HepG2 (cell line): ENCODE measurements around the gene ARHGDIG. TPM values are rescaled to one million over a fixed set of nuclear protein-coding genes. Genes with fewer than 3 reads are reported as not detected.

Experiments
- ATAC-seq: fragments of 200-7000 bp; cut with Tn5 transposase; 3 replicates; pipeline ENCODE4 v1.9.1; 2020; ENCODE audit warnings: mild to moderate bottlenecking, moderate library complexity
- BruUV-seq: library from RNA; stranded (reverse); fragments of 400-500 nt; replicated peaks from 2 replicates; lab custom pipeline; 2021; lab: Mats Ljungman, UMichigan
- CTCF ChIA-PET: fragments of 300-600 bp; formaldehyde crosslinking; extraction: SDS; loops from one replicate; lab custom pipeline; 2021; ENCODE audit warnings: low total read pairs, inconsistent platforms, low intra/inter-chr PET ratio; lab: Yijun Ruan, JAX
- POLR2A ChIA-PET: fragments of 350-600 bp; sonication (Branson Sonifier 250); formaldehyde crosslinking; loops from one replicate; lab custom pipeline; 2020; ENCODE audit warnings: antibody characterized with exemption, inconsistent platforms; lab: Yijun Ruan, JAX
- DNase-seq: peaks from one replicate; pipeline ENCODE4 v3.0.0-alpha.2; 2015; ENCODE audit warnings: low spot score
- FAIRE-seq: peaks from 3 replicates; lab custom pipeline; 2011; peaks lifted over from hg19 to GRCh38; lab: Jason Lieb, UNC
- H2AFZ ChIP-seq: one replicate; pipeline ENCODE4 v1.6.1; 2011; ENCODE audit warnings: low read length, inconsistent platforms
- H3K27ac ChIP-seq: fragments of 300-600 bp; 3 replicates; pipeline ENCODE4 v1.8.0; 2011; ENCODE audit warnings: mixed run types, mild to moderate bottlenecking, mixed read lengths, low read length, inconsistent platforms; ENCODE audit not compliant: insufficient read depth; ENCODE audit errors: extremely low read length
- H3K27me3 ChIP-seq, 2 experiments: fragments of 200-600 bp in 1 of 2; 2 replicates in 1 of 2; 3 replicates in 1 of 2; pipeline versions ENCODE4 v1.6.0 to v1.8.0; 2011; ENCODE audit warnings: low read length in 2 of 2, mild to moderate bottlenecking in 2 of 2, moderate library complexity in 2 of 2, inconsistent platforms in 1 of 2; ENCODE audit not compliant: insufficient read depth in 2 of 2, control insufficient read depth in 1 of 2
- H3K36me3 ChIP-seq, 2 experiments: fragments of 200-600 bp in 1 of 2; replicated peaks in 1 of 2; 2 replicates in 1 of 2; 3 replicates in 1 of 2; pipeline versions ENCODE4 v1.5.1 to v1.8.0; 2011; ENCODE audit warnings: low read length in 2 of 2, inconsistent platforms in 1 of 2; ENCODE audit not compliant: insufficient read depth in 2 of 2, control insufficient read depth in 1 of 2
- H3K4me1 ChIP-seq: 2 replicates; pipeline ENCODE4 v1.5.1; 2012; ENCODE audit warnings: low read length, inconsistent platforms; ENCODE audit not compliant: insufficient read depth
- H3K4me2 ChIP-seq: 2 replicates; pipeline ENCODE4 v1.6.0; 2011; ENCODE audit warnings: low read depth, low read length, inconsistent platforms
- H3K4me3 ChIP-seq, 3 experiments: fragments of 200-600 bp in 1 of 3; sonication (generic), shearing (Covaris generic) in 1 of 3; replicated peaks in 1 of 3; 2 replicates each; pipeline ENCODE4 v1.5.1; 2011 to 2016; ENCODE audit warnings: low read length in 3 of 3, inconsistent platforms in 2 of 3, low read depth in 2 of 3, mild to moderate bottlenecking in 2 of 3, control low read depth in 1 of 3, mixed read lengths in 1 of 3; ENCODE audit not compliant: insufficient read depth in 1 of 3
- H3K79me2 ChIP-seq: one replicate; pipeline ENCODE4 v1.6.1; 2011; ENCODE audit warnings: low read length, inconsistent platforms; ENCODE audit not compliant: insufficient read depth
- H3K9ac ChIP-seq: 2 replicates; pipeline ENCODE4 v1.6.0; 2011; ENCODE audit warnings: mild to moderate bottlenecking, low read depth, low read length, inconsistent platforms; ENCODE audit not compliant: insufficient read depth
- H3K9me3 ChIP-seq: 2 replicates; pipeline ENCODE4 v1.5.1; 2012; ENCODE audit warnings: mild to moderate bottlenecking, low read length
- H4K20me1 ChIP-seq: 2 replicates; pipeline ENCODE4 v1.6.0; 2011; ENCODE audit warnings: inconsistent platforms, mild to moderate bottlenecking, low read length, moderate library complexity; ENCODE audit not compliant: insufficient read depth
- ERF ChIP-seq: IDR thresholded peaks from 2 replicates; pipeline ENCODE4 v1.6.1; 2018; ENCODE audit warnings: missing biosample characterization, missing genetic modification reagents
- KAT7 ChIP-seq: IDR thresholded peaks from 2 replicates; pipeline ENCODE4 v1.6.1; 2018; ENCODE audit warnings: borderline replicate concordance, missing compliant biosample characterization
- NFRKB ChIP-seq: fragments of 450-650 bp; IDR thresholded peaks from 2 replicates; pipeline ENCODE4 v1.6.1; 2017
- SMAD1 ChIP-seq: sonication (generic); formaldehyde crosslinking; IDR thresholded peaks from 2 replicates; pipeline ENCODE4 v1.4.0; 2020; ENCODE audit warnings: missing genetic modification reagents, low read depth, mild to moderate bottlenecking, borderline replicate concordance
- ZEB1 ChIP-seq: IDR thresholded peaks from 2 replicates; pipeline ENCODE4 v1.6.1; 2012; ENCODE audit warnings: mild to moderate bottlenecking, low read depth, inconsistent platforms; ENCODE audit not compliant: insufficient replicate concordance
- ZFP1 ChIP-seq: IDR thresholded peaks from 2 replicates; pipeline ENCODE4 v1.6.1; 2016
- ZFY ChIP-seq: sonication (generic); formaldehyde crosslinking; IDR thresholded peaks from 2 replicates; pipeline ENCODE4 v1.4.0; 2020; ENCODE audit warnings: missing genetic modification reagents
- ZNF431 ChIP-seq: sonication (generic); formaldehyde crosslinking; IDR thresholded peaks from 2 replicates; pipeline ENCODE4 v1.9.0; 2022; ENCODE audit warnings: missing genetic modification reagents, low read depth, mild to moderate bottlenecking, borderline replicate concordance
- WGBS: methylation state at CpG from one replicate; pipeline ENCODE4 v1.1.6; 2017; ENCODE audit warnings: low lambda C conversion rate; 5-methylcytosine and 5-hydroxymethylcytosine counted together
- in situ Hi-C: cut with HindIII; loops from 2 replicates; pipeline ENCODE4 v1.10.0; 2017; ENCODE audit warnings: low pct_unique_long_range_greater_than_20kb; ENCODE audit not compliant: extremely low pct_ligation_motif_present
- intact Hi-C: fragments of 100-400 bp; cut with micrococcal nuclease; formaldehyde crosslinking; loops from one replicate; pipeline ENCODE4 v1.10.0; 2022; ENCODE audit not compliant: unreplicated experiment
- polyA plus RNA-seq, 8 experiments: library from polyadenylated mRNA; depleted of rRNA in 3 of 8; stranded (reverse) in 7 of 8; unstranded in 1 of 8; fragments of >200 nt; fragmentation: Illumina TruSeq in 4 of 8; extraction: Trizol in 4 of 8; gene quantifications; 2 replicates each; pipeline versions ENCODE4 v1.2.1 to v1.2.3, GENCODE V29; 2011 to 2016; ENCODE audit warnings: low read depth in 4 of 8, missing spikeins in 1 of 8, mixed read lengths in 1 of 8; ENCODE audit not compliant: insufficient read depth in 1 of 8
- total RNA-seq, 5 experiments: library from RNA; depleted of rRNA; stranded (reverse); fragments of >200 nt; fragmentation: Illumina TruSeq; extraction: Trizol; gene quantifications; 2 replicates each; pipeline ENCODE4 v1.2.3, GENCODE V29; 2016; ENCODE audit warnings: low read depth in 1 of 5
- TF ChIP-seq, protein P1 (sequence below): sonication (generic); formaldehyde crosslinking; IDR thresholded peaks from 2 replicates; pipeline ENCODE4 v1.5.1; 2020; ENCODE audit warnings: mild to moderate bottlenecking, missing genetic modification reagents, borderline replicate concordance
- TF ChIP-seq, protein P2 (sequence below): sonication (generic); formaldehyde crosslinking; IDR thresholded peaks from 2 replicates; pipeline ENCODE4 v1.5.0; 2020; ENCODE audit warnings: missing genetic modification reagents
- TF ChIP-seq, protein P3 (sequence below): sonication (generic); formaldehyde crosslinking; IDR thresholded peaks from 2 replicates; pipeline ENCODE4 v1.4.0; 2020; ENCODE audit warnings: mild to moderate bottlenecking, missing genetic modification reagents

ARHGDIG gene
- total and polyA plus RNA-seq, 2 of the 13 experiments (the other 11 are each of a cell fraction or from before 2014, with no cell fraction given), result 0.24 to 0.48 TPM

GRCh38 chr16:275041-275641 lies 5.2 kb upstream of the ARHGDIG start (continued):
- TF ChIP-seq, protein P1, sequence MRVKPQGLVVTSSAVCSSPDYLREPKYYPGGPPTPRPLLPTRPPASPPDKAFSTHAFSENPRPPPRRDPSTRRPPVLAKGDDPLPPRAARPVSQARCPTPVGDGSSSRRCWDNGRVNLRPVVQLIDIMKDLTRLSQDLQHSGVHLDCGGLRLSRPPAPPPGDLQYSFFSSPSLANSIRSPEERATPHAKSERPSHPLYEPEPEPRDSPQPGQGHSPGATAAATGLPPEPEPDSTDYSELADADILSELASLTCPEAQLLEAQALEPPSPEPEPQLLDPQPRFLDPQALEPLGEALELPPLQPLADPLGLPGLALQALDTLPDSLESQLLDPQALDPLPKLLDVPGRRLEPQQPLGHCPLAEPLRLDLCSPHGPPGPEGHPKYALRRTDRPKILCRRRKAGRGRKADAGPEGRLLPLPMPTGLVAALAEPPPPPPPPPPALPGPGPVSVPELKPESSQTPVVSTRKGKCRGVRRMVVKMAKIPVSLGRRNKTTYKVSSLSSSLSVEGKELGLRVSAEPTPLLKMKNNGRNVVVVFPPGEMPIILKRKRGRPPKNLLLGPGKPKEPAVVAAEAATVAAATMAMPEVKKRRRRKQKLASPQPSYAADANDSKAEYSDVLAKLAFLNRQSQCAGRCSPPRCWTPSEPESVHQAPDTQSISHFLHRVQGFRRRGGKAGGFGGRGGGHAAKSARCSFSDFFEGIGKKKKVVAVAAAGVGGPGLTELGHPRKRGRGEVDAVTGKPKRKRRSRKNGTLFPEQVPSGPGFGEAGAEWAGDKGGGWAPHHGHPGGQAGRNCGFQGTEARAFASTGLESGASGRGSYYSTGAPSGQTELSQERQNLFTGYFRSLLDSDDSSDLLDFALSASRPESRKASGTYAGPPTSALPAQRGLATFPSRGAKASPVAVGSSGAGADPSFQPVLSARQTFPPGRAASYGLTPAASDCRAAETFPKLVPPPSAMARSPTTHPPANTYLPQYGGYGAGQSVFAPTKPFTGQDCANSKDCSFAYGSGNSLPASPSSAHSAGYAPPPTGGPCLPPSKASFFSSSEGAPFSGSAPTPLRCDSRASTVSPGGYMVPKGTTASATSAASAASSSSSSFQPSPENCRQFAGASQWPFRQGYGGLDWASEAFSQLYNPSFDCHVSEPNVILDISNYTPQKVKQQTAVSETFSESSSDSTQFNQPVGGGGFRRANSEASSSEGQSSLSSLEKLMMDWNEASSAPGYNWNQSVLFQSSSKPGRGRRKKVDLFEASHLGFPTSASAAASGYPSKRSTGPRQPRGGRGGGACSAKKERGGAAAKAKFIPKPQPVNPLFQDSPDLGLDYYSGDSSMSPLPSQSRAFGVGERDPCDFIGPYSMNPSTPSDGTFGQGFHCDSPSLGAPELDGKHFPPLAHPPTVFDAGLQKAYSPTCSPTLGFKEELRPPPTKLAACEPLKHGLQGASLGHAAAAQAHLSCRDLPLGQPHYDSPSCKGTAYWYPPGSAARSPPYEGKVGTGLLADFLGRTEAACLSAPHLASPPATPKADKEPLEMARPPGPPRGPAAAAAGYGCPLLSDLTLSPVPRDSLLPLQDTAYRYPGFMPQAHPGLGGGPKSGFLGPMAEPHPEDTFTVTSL (CRISPR knock-in tag), result no peak
- no peak for TF ChIP-seq SMAD1 (CRISPR knock-in tag)
- peak; percentile 33; the same call in 1 of the 2 replicates for TF ChIP-seq ZFY (CRISPR knock-in tag)
- TF ChIP-seq KAT7 (CRISPR knock-in tag), result no peak
- no peak for TF ChIP-seq ERF (CRISPR knock-in tag)

GRCh38 chr16:275786-276232 lies 4.6 kb upstream of the ARHGDIG start, which contains the start of gene RGS11:
Gene RGS11, minus strand, starts transcription at chr16:275944. Its CDS starts 33 bp downstream, at chr16:275911.
- Histone ChIP-seq H3K27ac (no peak within 1 kb of the TSS), H3K36me3 (no peaks in the 10 kb centered on the region), H3K9me3 (no peaks in the 10 kb centered on the region), H3K4me2 (peak within 1 kb of the TSS; percentile 55), H3K79me2 (no peaks in the 10 kb centered on the region), H4K20me1 (no peaks in the 10 kb centered on the region), H3K9ac (no peak within 1 kb of the TSS), H3K27me3 (peaks cover 12 to 70% of the 10 kb centered on the region in 2 experiments), H3K4me1 (peaks cover 24% of the 10 kb centered on the region), H2AFZ (no peak within 1 kb of the TSS), H3K4me3 (peak within 1 kb of the TSS in 2 of 3 experiments; percentile 42 to 59; a peak in 3 of 6 replicates)
- no peak for DNase-seq
- no peak for FAIRE-seq
- POLR2A ChIA-PET, result interaction anchor here (0.6 kb wide), 1 partner anchor 77 kb away, joined by 3 read pairs; the partner anchor contains the start of gene AXIN1
- CTCF ChIA-PET, result no interaction called here
- no peak for ATAC-seq
- no TSS peak for BruUV-seq
- in situ Hi-C loops (no loop called here), intact Hi-C loops (no loop called here)
- WGBS, result 6% methylated on average over 39 of the region's 56 CpGs
- TF ChIP-seq, protein P2, sequence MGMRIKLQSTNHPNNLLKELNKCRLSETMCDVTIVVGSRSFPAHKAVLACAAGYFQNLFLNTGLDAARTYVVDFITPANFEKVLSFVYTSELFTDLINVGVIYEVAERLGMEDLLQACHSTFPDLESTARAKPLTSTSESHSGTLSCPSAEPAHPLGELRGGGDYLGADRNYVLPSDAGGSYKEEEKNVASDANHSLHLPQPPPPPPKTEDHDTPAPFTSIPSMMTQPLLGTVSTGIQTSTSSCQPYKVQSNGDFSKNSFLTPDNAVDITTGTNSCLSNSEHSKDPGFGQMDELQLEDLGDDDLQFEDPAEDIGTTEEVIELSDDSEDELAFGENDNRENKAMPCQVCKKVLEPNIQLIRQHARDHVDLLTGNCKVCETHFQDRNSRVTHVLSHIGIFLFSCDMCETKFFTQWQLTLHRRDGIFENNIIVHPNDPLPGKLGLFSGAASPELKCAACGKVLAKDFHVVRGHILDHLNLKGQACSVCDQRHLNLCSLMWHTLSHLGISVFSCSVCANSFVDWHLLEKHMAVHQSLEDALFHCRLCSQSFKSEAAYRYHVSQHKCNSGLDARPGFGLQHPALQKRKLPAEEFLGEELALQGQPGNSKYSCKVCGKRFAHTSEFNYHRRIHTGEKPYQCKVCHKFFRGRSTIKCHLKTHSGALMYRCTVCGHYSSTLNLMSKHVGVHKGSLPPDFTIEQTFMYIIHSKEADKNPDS (CRISPR knock-in tag), result no peak
- TF ChIP-seq, protein P3, sequence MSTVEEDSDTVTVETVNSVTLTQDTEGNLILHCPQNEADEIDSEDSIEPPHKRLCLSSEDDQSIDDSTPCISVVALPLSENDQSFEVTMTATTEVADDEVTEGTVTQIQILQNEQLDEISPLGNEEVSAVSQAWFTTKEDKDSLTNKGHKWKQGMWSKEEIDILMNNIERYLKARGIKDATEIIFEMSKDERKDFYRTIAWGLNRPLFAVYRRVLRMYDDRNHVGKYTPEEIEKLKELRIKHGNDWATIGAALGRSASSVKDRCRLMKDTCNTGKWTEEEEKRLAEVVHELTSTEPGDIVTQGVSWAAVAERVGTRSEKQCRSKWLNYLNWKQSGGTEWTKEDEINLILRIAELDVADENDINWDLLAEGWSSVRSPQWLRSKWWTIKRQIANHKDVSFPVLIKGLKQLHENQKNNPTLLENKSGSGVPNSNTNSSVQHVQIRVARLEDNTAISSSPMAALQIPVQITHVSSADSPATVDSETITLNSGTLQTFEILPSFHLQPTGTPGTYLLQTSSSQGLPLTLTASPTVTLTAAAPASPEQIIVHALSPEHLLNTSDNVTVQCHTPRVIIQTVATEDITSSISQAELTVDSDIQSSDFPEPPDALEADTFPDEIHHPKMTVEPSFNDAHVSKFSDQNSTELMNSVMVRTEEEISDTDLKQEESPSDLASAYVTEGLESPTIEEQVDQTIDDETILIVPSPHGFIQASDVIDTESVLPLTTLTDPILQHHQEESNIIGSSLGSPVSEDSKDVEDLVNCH (CRISPR knock-in tag), result no peak
- TF ChIP-seq ZFP1 (CRISPR knock-in tag) (no peak), NFRKB (no peak), ZEB1 (no peak), ZNF431 (CRISPR knock-in tag) (no peak)
